ENCODE data around the gene SMTN. TPM values are rescaled to one million over a fixed set of nuclear protein-coding genes. Genes with fewer than 3 reads are reported as not detected.

SMTN gene
- total RNA-seq, 6 experiments from 2014 or later = 16.9 to 54.1 (median 24.3) TPM

DNA sequence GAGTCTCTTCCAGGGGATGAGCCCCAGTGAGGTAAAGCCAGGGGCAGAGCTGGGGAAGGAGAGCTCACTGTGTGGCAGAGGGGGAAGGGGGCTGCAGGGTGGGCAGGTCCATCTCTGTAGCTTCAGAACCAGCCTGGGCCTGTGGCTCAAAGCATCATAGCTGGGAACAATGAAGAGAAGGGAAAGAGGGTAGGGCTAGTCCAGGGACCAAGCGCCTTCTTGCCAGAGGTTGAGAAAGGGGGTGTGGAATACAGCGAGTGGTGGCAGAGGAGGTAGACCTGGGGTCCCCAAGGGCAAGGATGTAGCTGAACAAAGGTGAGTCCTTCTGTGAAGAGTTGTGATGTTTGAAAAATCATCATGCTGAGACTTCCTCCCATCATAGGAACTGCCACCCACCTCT, 60.4 kb downstream of the SMTN start:
- Histone ChIP-seq H3K4me3 (no peak overlapping the region), H3K27me3 (no peaks in the 10 kb centered on the region), H3K36me3 (no peaks in the 10 kb centered on the region), H3K4me1 (no peaks in the 10 kb centered on the region), H3K27ac (no peak overlapping the region), H3K9me3 (no peaks in the 10 kb centered on the region)
- no peak for TF ChIP-seq POLR2A (IDR thresholded peaks at IDR 0.05)
- TF ChIP-seq, protein P1, sequence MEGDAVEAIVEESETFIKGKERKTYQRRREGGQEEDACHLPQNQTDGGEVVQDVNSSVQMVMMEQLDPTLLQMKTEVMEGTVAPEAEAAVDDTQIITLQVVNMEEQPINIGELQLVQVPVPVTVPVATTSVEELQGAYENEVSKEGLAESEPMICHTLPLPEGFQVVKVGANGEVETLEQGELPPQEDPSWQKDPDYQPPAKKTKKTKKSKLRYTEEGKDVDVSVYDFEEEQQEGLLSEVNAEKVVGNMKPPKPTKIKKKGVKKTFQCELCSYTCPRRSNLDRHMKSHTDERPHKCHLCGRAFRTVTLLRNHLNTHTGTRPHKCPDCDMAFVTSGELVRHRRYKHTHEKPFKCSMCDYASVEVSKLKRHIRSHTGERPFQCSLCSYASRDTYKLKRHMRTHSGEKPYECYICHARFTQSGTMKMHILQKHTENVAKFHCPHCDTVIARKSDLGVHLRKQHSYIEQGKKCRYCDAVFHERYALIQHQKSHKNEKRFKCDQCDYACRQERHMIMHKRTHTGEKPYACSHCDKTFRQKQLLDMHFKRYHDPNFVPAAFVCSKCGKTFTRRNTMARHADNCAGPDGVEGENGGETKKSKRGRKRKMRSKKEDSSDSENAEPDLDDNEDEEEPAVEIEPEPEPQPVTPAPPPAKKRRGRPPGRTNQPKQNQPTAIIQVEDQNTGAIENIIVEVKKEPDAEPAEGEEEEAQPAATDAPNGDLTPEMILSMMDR (IDR thresholded peaks at IDR 0.05) = no peak
- 80% methylated on average over 1 of the region's 2 CpGs for WGBS (ENCODE audit: insufficient coverage, low coverage, low lambda C conversion rate, missing lambda C conversion rate)
- intact Hi-C loops (cut with DNase I) = loop anchor here in 1 of 2 donors (10.0 kb wide), 1 partner anchor 47 kb away; no protein-coding TSS in a partner anchor
- no peak for ATAC-seq
- no peak for DNase-seq

DNA sequence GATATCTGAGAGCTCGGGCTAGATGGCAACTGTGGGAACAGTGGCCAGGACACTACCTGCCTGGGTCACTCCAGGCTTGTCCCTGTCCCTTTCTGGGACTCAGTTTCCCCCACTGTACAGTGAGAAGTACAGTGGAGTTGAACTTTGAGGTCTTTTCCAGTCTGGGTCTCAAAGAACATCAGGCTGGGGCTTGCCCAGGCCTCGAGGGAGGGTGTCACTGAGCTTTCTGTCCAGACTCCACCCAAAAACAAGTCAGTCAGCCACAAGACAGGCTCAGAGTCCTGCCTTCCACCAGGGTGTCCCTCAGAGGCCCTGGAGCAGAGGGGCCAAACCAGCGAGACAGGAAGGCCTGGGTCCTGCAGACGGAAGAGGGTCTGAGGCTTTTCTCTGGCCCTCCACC, 61.2 kb downstream of the SMTN start:
- no peak overlapping the region for H3K27ac ChIP-seq
- H3K4me1 ChIP-seq = no peaks in the 10 kb centered on the region
- no peaks in the 10 kb centered on the region for H3K9me3 ChIP-seq
- intact Hi-C loops (cut with DNase I) = loop anchor here in 1 of 2 donors (10.0 kb wide), 1 partner anchor 47 kb away; no protein-coding TSS in a partner anchor
- ATAC-seq (no peak), DNase-seq (no peak)
- H3K36me3 ChIP-seq = no peaks in the 10 kb centered on the region
- no peak overlapping the region for H3K4me3 ChIP-seq
- 40% methylated on average over 1 of the region's 4 CpGs for WGBS (ENCODE audit: insufficient coverage, low coverage, low lambda C conversion rate, missing lambda C conversion rate)
- no peaks in the 10 kb centered on the region for H3K27me3 ChIP-seq
- TF ChIP-seq, protein P1 (IDR thresholded peaks at IDR 0.05) = no peak
- no peak for TF ChIP-seq POLR2A (IDR thresholded peaks at IDR 0.05)

DNA sequence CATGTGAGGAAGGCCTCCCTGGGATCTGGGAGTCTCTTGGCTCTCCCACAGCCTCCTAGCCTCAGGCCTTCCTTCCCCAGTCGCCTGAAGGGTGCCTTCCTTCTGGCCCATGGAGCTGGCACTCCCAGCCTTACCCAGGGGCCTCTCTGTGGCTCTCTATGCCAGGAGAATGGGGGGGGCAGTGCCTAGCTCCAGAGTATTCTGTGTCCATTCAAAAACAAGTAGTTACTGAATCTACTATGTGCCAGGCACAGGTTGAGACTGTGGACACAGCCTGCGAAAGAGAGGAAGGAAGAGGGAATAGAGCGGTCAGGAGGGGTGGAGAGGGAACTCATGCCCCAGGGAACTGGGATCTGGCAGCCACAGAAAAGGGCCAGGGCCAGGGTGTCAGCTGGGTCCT, 61.9 kb downstream of the SMTN start:
- ATAC-seq = no peak
- no peaks in the 10 kb centered on the region for H3K9me3 ChIP-seq
- DNase-seq = no peak
- H3K27ac ChIP-seq = no peak overlapping the region
- no peaks in the 10 kb centered on the region for H3K36me3 ChIP-seq
- H3K4me1 ChIP-seq = no peaks in the 10 kb centered on the region
- WGBS (ENCODE audit: insufficient coverage, low coverage, low lambda C conversion rate, missing lambda C conversion rate) = 77% methylated on average over 3 of the region's 3 CpGs
- TF ChIP-seq, protein P1 (IDR thresholded peaks at IDR 0.05) = no peak
- no peak for TF ChIP-seq POLR2A (IDR thresholded peaks at IDR 0.05)
- no peaks in the 10 kb centered on the region for H3K27me3 ChIP-seq
- intact Hi-C loops (cut with DNase I) = loop anchor here in 1 of 2 donors (10.0 kb wide), 1 partner anchor 48 kb away; no protein-coding TSS in a partner anchor
- H3K4me3 ChIP-seq = no peak overlapping the region

GRCh38 chr22:31143537-31143936, 62.4 kb downstream of the SMTN start:
- TF ChIP-seq, protein P1 (IDR thresholded peaks at IDR 0.05) = no peak
- no peak for TF ChIP-seq POLR2A (IDR thresholded peaks at IDR 0.05)
- no peaks in the 10 kb centered on the region for H3K4me1 ChIP-seq
- no peaks in the 10 kb centered on the region for H3K9me3 ChIP-seq
- DNase-seq (no peak), ATAC-seq (peak in 1 of 4 donors; percentile 39)
- WGBS (ENCODE audit: insufficient coverage, low coverage, low lambda C conversion rate, missing lambda C conversion rate) = 40% methylated on average over 1 of the region's 3 CpGs
- intact Hi-C loops (cut with DNase I) = loop anchor here in 1 of 2 donors (10.0 kb wide), 1 partner anchor 49 kb away; no protein-coding TSS in a partner anchor
- no peak overlapping the region for H3K27ac ChIP-seq
- no peaks in the 10 kb centered on the region for H3K27me3 ChIP-seq
- no peak overlapping the region for H3K4me3 ChIP-seq
- H3K36me3 ChIP-seq = no peaks in the 10 kb centered on the region

DNA sequence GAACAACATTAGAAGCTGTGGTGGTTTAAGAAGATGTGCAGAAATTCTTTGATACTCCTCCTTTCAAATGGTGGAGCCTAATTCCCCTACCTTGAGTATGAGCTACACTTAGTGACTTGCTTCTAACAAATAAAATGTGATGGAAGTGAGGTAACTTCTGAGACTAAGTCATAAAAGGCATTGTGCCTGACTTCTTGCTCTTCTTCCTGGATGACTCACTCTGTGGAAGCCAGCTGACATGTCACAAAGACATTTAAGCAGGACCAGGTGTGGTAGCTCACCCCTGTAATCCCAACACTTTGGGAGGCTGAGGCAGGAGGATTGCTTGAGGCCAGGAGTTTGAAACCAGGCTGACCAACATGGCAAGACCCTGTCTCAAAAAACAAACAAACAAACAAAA, 63.1 kb downstream of the SMTN start:
- no peak for TF ChIP-seq POLR2A (IDR thresholded peaks at IDR 0.05)
- TF ChIP-seq, protein P1 (IDR thresholded peaks at IDR 0.05) = no peak
- intact Hi-C loops (cut with DNase I) = loop anchor here in 1 of 2 donors (10.0 kb wide), 1 partner anchor 49 kb away; no protein-coding TSS in a partner anchor
- H3K27me3 ChIP-seq = no peaks in the 10 kb centered on the region
- ATAC-seq (no peak), DNase-seq (no peak)
- H3K9me3 ChIP-seq = no peaks in the 10 kb centered on the region
- no peak overlapping the region for H3K27ac ChIP-seq
- no peaks in the 10 kb centered on the region for H3K36me3 ChIP-seq
- no peak overlapping the region for H3K4me3 ChIP-seq
- H3K4me1 ChIP-seq = no peaks in the 10 kb centered on the region
